Suprapubic skin (tissue), 4 donors: Measurements from ENCODE around the gene ATM. TPM values are rescaled to one million over a fixed set of nuclear protein-coding genes. Genes with fewer than 3 reads are reported as not detected.
"Not testable (repeated sequence)": the region's sequence is repeated elsewhere in the genome, so short reads cannot be mapped to it uniquely, and the experiment has no call there.

ENCODE experiments used
- DNase-seq, 2 donors: peaks; one replicate each; pipeline ENCODE4 v3.0.0-alpha.2; 2019; ENCODE audit warnings: low spot score in 2 of 2
- H3K27ac ChIP-seq: fragments of 200-600 bp; sonication (generic); one replicate; pipeline ENCODE4 v1.5.1; 2019
- H3K27me3 ChIP-seq: fragments of 200-600 bp; sonication (generic); one replicate; pipeline ENCODE4 v1.5.1; 2019
- H3K36me3 ChIP-seq: fragments of 200-600 bp; sonication (generic); one replicate; pipeline ENCODE4 v1.5.1; 2019
- H3K4me1 ChIP-seq: fragments of 200-600 bp; sonication (generic); one replicate; pipeline ENCODE4 v1.5.1; 2019
- H3K4me3 ChIP-seq: fragments of 200-600 bp; sonication (generic); one replicate; pipeline ENCODE4 v1.5.1; 2019; ENCODE audit warnings: mild to moderate bottlenecking
- H3K9me3 ChIP-seq: fragments of 200-600 bp; sonication (generic); one replicate; pipeline ENCODE4 v1.5.1; 2019
- EP300 ChIP-seq: sonication (generic); formaldehyde crosslinking; IDR thresholded peaks from one replicate; pipeline ENCODE4 v1.6.1; 2017; ENCODE audit warnings: antibody characterized with exemption
- POLR2A ChIP-seq, 2 donors: fragments of 450-650 bp; IDR thresholded peaks; one replicate each; pipeline ENCODE4 v1.6.1; 2017; ENCODE audit warnings: antibody characterized with exemption in 2 of 2, mild to moderate bottlenecking in 2 of 2, moderate library complexity in 2 of 2
- POLR2AphosphoS5 ChIP-seq, 3 donors: sonication (generic); formaldehyde crosslinking; IDR thresholded peaks; one replicate each; pipeline ENCODE4 v1.6.1; 2017; ENCODE audit warnings: antibody characterized with exemption in 3 of 3
- WGBS: methylation state at CpG from one replicate; pipeline ENCODE4 v1.1.5; 2018; 5-methylcytosine and 5-hydroxymethylcytosine counted together
- total RNA-seq, 4 donors: library from RNA; depleted of rRNA; stranded (reverse); fragments of >200 nt; gene quantifications; one replicate each; pipeline ENCODE4 v1.1.0, GENCODE V29; 2016
- TF ChIP-seq, protein P1 (sequence below), 2 donors: fragments of 200-600 bp in 1 of 2; fragments of 450-650 bp in 1 of 2; sonication (generic) in 1 of 2; IDR thresholded peaks; one replicate each; pipeline ENCODE4 v1.5.1; 2016 to 2019; ENCODE audit warnings: antibody characterized with exemption in 2 of 2, mild to moderate bottlenecking in 1 of 2, moderate library complexity in 1 of 2

Gene ATM
- total RNA-seq, 4 donors from 2014 or later = 17.5 to 76.4 (median 34.2) TPM

DNA sequence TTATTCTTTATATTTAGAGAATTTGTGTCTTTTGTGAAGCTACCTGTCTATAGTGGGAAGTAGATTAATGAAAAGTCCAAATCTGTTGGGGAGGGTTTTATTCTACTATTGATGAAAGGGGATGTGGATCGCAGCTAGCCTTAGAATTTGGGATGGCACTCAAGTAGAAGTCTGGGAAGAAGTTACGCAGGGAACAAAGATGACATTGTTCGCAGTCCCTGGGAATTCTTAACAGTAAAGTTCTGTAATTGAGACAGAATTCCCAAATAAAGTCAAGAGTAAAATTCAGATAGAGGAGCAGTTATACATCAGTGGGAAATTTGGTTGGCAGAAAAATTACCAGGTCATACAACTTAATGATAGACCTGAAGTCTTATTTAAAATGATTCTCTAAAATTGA, 64.1 kb downstream of the ATM start:
- Histone ChIP-seq H3K36me3 (peaks cover 78% of the 10 kb centered on the region), H3K27me3 (no peaks in the 10 kb centered on the region), H3K27ac (no peak overlapping the region), H3K4me1 (no peaks in the 10 kb centered on the region), H3K9me3 (no peaks in the 10 kb centered on the region), H3K4me3 (no peak overlapping the region)
- 89% methylated on average over 3 of the region's 3 CpGs for WGBS
- no peak for DNase-seq
- TF ChIP-seq POLR2A (IDR thresholded peaks at IDR 0.05) (no peak), POLR2AphosphoS5 (IDR thresholded peaks at IDR 0.05) (no peak), EP300 (no peak)
- TF ChIP-seq, protein P1, sequence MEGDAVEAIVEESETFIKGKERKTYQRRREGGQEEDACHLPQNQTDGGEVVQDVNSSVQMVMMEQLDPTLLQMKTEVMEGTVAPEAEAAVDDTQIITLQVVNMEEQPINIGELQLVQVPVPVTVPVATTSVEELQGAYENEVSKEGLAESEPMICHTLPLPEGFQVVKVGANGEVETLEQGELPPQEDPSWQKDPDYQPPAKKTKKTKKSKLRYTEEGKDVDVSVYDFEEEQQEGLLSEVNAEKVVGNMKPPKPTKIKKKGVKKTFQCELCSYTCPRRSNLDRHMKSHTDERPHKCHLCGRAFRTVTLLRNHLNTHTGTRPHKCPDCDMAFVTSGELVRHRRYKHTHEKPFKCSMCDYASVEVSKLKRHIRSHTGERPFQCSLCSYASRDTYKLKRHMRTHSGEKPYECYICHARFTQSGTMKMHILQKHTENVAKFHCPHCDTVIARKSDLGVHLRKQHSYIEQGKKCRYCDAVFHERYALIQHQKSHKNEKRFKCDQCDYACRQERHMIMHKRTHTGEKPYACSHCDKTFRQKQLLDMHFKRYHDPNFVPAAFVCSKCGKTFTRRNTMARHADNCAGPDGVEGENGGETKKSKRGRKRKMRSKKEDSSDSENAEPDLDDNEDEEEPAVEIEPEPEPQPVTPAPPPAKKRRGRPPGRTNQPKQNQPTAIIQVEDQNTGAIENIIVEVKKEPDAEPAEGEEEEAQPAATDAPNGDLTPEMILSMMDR (IDR thresholded peaks at IDR 0.05) = no peak

DNA sequence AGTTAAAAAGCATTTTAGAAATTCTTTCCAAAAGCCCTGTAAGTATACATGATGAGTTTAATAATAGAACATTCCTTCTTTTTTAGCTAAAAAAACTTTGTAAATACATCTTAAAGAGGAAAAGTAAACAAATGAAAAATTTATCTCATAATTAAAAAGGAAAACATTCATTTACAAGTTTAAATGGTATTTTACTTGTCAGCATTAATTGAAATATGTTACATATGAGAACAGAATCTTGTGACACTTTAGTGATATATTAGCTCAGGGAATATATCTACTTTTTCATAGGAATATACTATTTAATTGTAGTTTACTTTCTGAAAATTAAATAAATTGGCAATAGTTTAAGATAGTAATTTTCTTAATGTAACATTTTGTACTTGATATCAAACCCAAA, 66.2 kb downstream of the ATM start:
- H3K4me1 ChIP-seq, DNase-seq, H3K9me3 ChIP-seq, H3K27me3 ChIP-seq, H3K4me3 ChIP-seq, H3K27ac ChIP-seq: not testable (repeated sequence)
- peaks cover 68% of the 10 kb centered on the region for H3K36me3 ChIP-seq

DNA sequence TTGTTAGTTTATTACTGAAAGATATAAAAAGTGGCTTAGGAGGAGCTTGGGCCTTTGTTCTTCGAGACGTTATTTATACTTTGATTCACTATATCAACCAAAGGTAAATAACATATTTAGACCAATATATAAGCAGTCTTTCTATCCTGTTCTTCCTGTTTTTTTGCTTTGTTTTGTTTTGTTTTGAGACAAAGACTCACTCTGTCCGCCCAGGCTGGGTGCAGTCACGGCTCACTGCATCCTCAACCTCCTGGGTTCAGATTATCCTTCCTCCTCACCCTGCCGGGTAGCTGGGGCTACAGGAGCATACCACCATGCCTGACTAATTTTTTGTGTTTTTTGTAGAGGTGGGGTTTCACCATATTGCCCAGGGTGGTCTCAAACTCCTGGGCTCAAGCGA, 66.8 kb downstream of the ATM start:
- peaks cover 62% of the 10 kb centered on the region for H3K36me3 ChIP-seq
- TF ChIP-seq POLR2A (IDR thresholded peaks at IDR 0.05) = no peak
- TF ChIP-seq EP300 = no peak
- TF ChIP-seq, protein P1 (IDR thresholded peaks at IDR 0.05) = no peak
- TF ChIP-seq POLR2AphosphoS5 (IDR thresholded peaks at IDR 0.05) = no peak
- H3K4me3 ChIP-seq = no peak overlapping the region
- no peaks in the 10 kb centered on the region for H3K9me3 ChIP-seq
- H3K27me3 ChIP-seq = no peaks in the 10 kb centered on the region
- no peak for DNase-seq
- no peak overlapping the region for H3K27ac ChIP-seq
- WGBS = 89% methylated on average over 6 of the region's 6 CpGs
- H3K4me1 ChIP-seq = no peaks in the 10 kb centered on the region

DNA sequence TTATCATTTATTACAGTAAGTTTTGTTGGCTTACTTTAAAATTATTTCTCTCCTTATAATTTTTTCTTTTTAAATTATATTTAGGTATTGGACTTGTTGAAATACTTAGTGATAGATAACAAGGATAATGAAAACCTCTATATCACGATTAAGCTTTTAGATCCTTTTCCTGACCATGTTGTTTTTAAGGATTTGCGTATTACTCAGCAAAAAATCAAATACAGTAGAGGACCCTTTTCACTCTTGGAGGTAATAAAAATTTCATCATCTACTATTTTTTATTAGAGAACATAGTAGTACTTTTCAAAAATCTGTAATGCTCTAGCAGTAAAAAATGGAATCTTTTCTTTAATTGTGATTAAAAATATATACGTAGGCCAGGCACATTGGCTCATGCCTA, 70.4 kb downstream of the ATM start:
- no peak overlapping the region for H3K4me3 ChIP-seq
- H3K27ac ChIP-seq = no peak overlapping the region
- no peaks in the 10 kb centered on the region for H3K27me3 ChIP-seq
- no peak for DNase-seq
- H3K36me3 ChIP-seq = peaks cover 55% of the 10 kb centered on the region
- no peaks in the 10 kb centered on the region for H3K9me3 ChIP-seq
- H3K4me1 ChIP-seq = no peaks in the 10 kb centered on the region
- no peak for TF ChIP-seq POLR2A (IDR thresholded peaks at IDR 0.05)
- TF ChIP-seq EP300 = no peak
- TF ChIP-seq, protein P1 (IDR thresholded peaks at IDR 0.05) = no peak
- TF ChIP-seq POLR2AphosphoS5 (IDR thresholded peaks at IDR 0.05) = no peak
- WGBS = 94% methylated on average over 3 of the region's 3 CpGs

DNA sequence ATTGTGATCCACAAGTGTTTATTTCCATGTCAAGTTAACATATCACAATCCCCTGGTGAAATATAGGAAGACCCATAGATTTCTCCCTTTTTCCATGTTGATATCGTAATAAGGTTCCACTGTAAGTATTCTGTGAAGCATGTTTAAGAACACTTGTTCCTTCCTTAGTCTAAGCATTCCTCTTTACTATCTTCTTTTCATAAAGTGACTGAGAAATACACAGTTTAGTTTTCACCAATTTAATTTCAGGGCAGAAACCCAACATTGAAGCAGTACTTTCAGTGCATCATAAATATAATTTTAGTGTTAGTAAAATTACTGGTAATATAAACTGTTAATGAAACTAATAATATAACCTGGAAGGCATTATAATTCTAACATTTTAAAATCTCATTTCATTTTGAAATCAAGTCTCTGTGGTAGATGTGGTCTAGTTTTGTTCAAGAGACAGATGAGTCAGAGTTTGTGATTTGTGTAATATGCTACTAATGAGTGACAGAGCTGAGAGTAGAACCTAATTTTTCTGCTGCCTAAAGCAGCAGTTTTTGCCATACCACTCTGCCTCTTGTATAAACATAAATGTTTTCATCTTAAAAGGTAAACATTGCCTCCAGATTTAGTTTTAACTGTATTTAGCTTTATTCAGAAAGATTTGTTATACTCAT, 79.4 kb downstream of the ATM start:
- 96% methylated on average over 1 of the region's 1 CpG for WGBS
- no peaks in the 10 kb centered on the region for H3K9me3 ChIP-seq
- TF ChIP-seq POLR2A (IDR thresholded peaks at IDR 0.05) = no peak
- TF ChIP-seq, protein P1 (IDR thresholded peaks at IDR 0.05) = no peak
- no peak for TF ChIP-seq POLR2AphosphoS5 (IDR thresholded peaks at IDR 0.05)
- no peak for TF ChIP-seq EP300
- peaks cover 69% of the 10 kb centered on the region for H3K36me3 ChIP-seq
- H3K27ac ChIP-seq = no peak overlapping the region
- H3K27me3 ChIP-seq = no peaks in the 10 kb centered on the region
- H3K4me3 ChIP-seq = no peak overlapping the region
- DNase-seq = no peak
- no peaks in the 10 kb centered on the region for H3K4me1 ChIP-seq

DNA sequence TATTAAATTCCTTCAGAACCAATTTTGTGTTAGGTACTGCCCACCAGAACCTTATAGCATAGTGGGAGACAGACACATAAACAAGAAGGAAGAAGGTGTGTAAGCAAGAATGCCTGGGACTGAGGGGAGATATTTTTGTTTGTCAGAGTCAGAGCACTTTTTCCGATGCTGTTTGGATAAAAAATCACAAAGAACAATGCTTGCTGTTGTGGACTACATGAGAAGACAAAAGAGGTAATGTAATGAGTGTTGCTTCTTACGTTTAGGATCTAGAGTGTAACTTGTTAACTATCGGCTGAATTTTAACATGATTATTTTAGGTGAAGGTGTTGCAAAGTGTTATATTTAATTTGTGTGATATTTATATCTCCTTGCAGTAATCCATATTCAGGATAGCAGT, 84.9 kb downstream of the ATM start:
- Histone ChIP-seq H3K36me3 (peaks cover 48% of the 10 kb centered on the region), H3K4me3 (no peak overlapping the region), H3K27ac (no peak overlapping the region), H3K9me3 (no peaks in the 10 kb centered on the region), H3K4me1 (no peaks in the 10 kb centered on the region), H3K27me3 (no peaks in the 10 kb centered on the region)
- DNase-seq = no peak
- TF ChIP-seq POLR2AphosphoS5 (IDR thresholded peaks at IDR 0.05) = no peak
- TF ChIP-seq, protein P1 (IDR thresholded peaks at IDR 0.05) = no peak
- WGBS = 81% methylated on average over 3 of the region's 3 CpGs
